Measurements from ENCODE around the gene GSDMA.

- TF ChIP-seq CTCF (IDR thresholded peaks at IDR 0.05; ENCODE audit: poor library complexity): no peak
- no peak for TF ChIP-seq EZH2 (IDR thresholded peaks at IDR 0.05; ENCODE audit: borderline replicate concordance)
These were observed 63.4 kb downstream of the GSDMA start for GRCh38 chr17:40025991-40026815.
